Measurements from ENCODE around the gene TTLL11.

- TF ChIP-seq, protein P1, sequence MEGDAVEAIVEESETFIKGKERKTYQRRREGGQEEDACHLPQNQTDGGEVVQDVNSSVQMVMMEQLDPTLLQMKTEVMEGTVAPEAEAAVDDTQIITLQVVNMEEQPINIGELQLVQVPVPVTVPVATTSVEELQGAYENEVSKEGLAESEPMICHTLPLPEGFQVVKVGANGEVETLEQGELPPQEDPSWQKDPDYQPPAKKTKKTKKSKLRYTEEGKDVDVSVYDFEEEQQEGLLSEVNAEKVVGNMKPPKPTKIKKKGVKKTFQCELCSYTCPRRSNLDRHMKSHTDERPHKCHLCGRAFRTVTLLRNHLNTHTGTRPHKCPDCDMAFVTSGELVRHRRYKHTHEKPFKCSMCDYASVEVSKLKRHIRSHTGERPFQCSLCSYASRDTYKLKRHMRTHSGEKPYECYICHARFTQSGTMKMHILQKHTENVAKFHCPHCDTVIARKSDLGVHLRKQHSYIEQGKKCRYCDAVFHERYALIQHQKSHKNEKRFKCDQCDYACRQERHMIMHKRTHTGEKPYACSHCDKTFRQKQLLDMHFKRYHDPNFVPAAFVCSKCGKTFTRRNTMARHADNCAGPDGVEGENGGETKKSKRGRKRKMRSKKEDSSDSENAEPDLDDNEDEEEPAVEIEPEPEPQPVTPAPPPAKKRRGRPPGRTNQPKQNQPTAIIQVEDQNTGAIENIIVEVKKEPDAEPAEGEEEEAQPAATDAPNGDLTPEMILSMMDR (IDR thresholded peaks at IDR 0.05) = no peak
- TF ChIP-seq POLR2A (IDR thresholded peaks at IDR 0.05; ENCODE audit: low read depth) = no peak
These were observed 275.6 kb downstream of the TTLL11 start for GRCh38 chr9:121817476-121817875.

All from esophagus muscularis mucosa (tissue), 3 donors.